ENCODE measurements around the gene KIF1A.
"Not testable (repeated sequence)": the region's sequence is repeated elsewhere in the genome, so short reads cannot be mapped to it uniquely, and the experiment has no call there.

Gene KIF1A

GRCh38 chr2:240782886-240783818 is 36.9 kb downstream of the KIF1A start:
- no peak for DNase-seq (ENCODE audit: low read depth)
- no peak for TF ChIP-seq CTCF (IDR thresholded peaks at IDR 0.05; ENCODE audit: low read length, missing control alignments)

GRCh38 chr2:240782221-240782885 is 37.7 kb downstream of the KIF1A start:
- no peak overlapping the region for H3K4me3 ChIP-seq (replicated peaks; ENCODE audit: low read depth, low read length)
- DNase-seq (ENCODE audit: low read depth) = no peak
- TF ChIP-seq CTCF (IDR thresholded peaks at IDR 0.05; ENCODE audit: low read length, missing control alignments) = no peak

More at GRCh38 chr2:240782886-240783818, 36.9 kb downstream of the KIF1A start:
- no peak overlapping the region for H3K4me3 ChIP-seq (replicated peaks; ENCODE audit: low read depth, low read length)

- no peak for TF ChIP-seq CTCF (IDR thresholded peaks at IDR 0.05; ENCODE audit: low read length, missing control alignments)
- no peak overlapping the region for H3K4me3 ChIP-seq (replicated peaks; ENCODE audit: low read depth, low read length)
- no peak for DNase-seq (ENCODE audit: low read depth)
Observed at GRCh38 chr2:240781471-240782220, 38.4 kb downstream of the KIF1A start.

- no peak for TF ChIP-seq CTCF (IDR thresholded peaks at IDR 0.05; ENCODE audit: low read length, missing control alignments)
- no peak overlapping the region for H3K4me3 ChIP-seq (replicated peaks; ENCODE audit: low read depth, low read length)
- peak; percentile 13 for DNase-seq (ENCODE audit: low read depth)
Observed at GRCh38 chr2:240780023-240780700, 39.9 kb downstream of the KIF1A start.

- DNase-seq (ENCODE audit: low read depth); H3K4me3 ChIP-seq (replicated peaks; ENCODE audit: low read depth, low read length): not testable (repeated sequence)
Observed at GRCh38 chr2:240779250-240779832, 40.7 kb downstream of the KIF1A start.

- no peak for TF ChIP-seq CTCF (IDR thresholded peaks at IDR 0.05; ENCODE audit: low read length, missing control alignments)
- no peak overlapping the region for H3K4me3 ChIP-seq (replicated peaks; ENCODE audit: low read depth, low read length)
- no peak for DNase-seq (ENCODE audit: low read depth)
Observed at GRCh38 chr2:240778426-240778825, 41.6 kb downstream of the KIF1A start.

Data from fibroblast of pulmonary artery (primary cell).